Measurements from ENCODE around the gene ARHGAP19.

Gene ARHGAP19

GRCh38 chr10:97292097-97292861 lies at the start of gene ARHGAP19:
TSS of gene ARHGAP19 (minus strand) at chr10:97292637. CDS start at chr10:97292627, 10 bp downstream.
- DNase-seq, result peak; percentile 90

GRCh38 chr10:97341416-97341815 lies 49.0 kb upstream of the ARHGAP19 start:
- DNase-seq, result no peak

DNA sequence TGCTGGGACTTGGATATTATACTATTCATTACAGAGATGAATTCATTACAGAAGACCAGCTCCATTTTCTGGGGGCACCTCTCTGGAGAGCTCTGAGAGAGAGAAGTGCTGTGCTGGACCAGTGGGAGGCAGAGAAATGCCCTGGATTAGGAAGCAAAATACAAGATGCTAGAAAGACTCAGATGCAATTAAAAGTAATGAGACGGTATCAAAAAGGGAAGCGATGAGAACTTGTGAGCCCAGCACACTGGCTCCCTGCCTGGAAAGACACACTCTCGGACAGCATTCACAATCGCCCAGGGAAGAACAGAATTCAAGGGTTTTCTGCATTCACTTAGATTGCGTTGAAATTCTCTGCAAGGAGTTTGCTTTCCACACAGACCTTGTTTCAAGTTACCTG lies 45.6 kb upstream of the ARHGAP19 start:
- no peak for DNase-seq

GRCh38 chr10:97336942-97337831 lies 44.8 kb upstream of the ARHGAP19 start:
- no peak for DNase-seq

- no peak for DNase-seq
Observed at GRCh38 chr10:97336446-97336845, 44.0 kb upstream of the ARHGAP19 start.

DNA sequence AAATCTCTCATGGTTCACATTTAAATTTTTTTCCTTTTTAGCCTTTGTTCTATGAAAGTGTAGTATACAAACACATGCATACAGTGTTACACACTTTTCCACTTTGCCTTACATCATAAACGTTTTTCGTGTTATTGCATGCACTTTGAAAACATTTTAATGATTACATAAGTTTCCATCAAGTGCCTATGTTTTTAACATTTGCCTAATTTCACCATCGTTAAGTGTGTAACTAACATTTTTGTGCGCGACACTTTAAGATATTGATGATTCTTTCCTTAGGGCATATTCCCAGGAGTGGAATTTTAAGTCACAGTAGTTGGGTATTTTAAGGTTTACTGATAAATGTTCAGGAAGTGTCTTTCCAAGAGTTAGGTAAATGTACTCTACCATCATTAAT lies 43.6 kb upstream of the ARHGAP19 start:
- DNase-seq, result no peak

DNA sequence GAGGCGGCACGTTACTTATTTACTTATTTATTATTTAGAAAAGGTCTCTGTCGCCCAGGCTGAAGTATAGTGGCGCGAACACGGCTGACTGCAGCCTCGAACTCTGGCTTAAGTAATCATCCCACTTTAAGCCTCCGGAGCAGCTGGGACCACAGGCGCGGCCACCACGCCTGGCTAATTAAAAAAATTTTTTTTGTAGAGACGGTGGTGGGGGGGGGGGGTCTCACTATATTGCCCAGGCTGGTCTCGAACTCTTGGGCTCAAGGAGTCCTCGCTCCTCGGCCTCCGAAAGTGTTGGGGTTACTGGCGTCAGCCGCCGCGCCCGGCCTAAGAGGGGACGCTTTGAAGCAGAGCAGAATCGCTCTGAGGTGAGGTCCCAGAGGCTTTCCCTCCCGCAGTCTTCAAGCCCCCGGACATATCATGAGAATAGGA lies 42.8 kb upstream of the ARHGAP19 start:
- no peak for DNase-seq

DNA sequence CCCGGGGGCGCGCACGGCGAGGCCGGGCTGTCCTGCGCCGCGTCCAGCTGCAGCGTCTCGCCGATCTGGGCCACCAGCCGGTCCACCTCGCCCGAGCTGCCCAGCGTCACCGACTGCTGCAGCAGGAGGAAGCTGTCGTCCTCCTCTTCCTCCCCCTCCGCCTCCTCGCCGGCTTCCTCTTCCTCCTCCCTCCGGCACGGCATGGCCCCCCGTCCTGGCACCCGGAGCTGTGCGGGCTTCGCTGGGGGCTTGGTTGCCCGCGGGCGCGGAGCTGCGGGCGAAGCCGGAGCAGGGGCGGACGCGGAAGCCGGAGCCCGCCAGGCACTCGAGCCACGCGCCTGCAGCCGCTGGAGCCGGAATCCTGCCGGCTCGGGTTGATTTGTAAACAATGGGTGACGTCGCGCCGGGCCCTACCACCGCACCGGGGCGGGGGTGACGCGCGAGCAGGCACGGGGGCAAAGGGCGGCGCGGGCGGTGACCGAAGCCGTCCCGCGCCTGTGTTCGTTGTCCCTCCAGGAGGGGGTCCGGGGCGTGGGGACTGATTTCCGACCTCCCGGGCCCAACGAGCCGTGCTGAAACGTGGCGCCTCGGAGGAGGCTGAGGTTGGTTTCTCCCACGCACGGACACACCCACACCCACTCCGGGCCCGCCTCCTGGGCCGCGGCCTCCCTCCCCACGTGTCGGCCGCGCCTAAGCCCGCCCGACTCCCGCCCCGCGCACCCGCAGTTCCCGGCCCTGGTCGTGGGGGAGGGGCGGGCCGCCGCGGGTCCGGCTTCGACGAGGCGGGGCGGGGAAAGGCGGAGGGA lies 42.1 kb upstream of the ARHGAP19 start, which contains the start of gene FRAT2:
FRAT2 (minus strand) TSS at position 360 of the 806 bp plus-strand sequence; CDS start at position 203, 157 bp downstream.
- peak; percentile 65 for DNase-seq

DNA sequence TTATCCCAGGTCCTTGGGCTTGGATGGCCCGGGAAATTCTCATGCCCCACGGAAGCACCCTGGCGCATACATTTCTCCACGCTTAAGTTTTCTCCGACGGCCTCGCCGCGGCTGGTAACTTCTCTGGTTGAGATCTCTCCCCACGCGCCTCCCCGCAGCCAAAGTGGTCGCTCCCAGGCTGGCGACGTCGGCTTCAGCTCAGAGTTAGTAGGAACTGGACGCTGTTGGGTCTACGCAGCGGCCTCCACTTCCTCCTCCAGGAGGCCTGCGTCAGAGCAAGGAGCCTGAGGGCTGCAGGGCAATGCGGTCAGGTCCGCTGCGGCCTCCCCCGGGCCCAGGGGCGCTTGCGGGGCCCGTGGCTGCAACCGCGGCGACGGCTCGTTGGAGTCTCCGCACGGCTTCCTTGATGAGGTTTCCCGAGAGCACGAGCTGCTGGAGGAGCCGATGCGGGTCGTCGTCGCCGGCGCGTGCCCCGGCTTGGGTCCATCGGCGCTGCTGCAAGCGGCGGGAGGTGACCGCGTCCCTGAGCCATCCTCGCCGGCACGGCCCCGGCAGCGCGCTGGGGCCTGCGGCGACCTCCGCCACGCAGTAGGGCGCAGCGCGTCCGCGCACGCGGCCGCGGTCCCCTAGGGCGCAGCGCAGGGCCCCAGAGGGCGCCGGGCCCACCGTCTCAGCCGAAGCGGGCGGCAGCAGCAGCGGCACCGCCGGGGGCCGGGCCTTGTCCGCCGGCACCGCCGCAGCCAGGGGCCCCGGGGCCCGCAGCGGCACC lies 41.3 kb upstream of the ARHGAP19 start:
- no peak for DNase-seq

DNA sequence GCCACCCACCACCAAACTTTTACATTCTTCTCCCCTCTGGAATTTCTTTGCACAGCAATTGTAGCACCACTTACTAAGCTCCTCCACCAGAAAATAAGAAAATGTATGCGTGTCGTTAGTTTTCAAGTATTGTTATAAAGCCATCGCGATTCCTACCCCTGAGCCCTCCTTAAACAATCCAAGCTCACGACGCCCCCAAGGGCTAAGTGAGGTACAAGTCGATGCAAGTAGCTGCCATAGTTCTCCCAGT lies 40.8 kb upstream of the ARHGAP19 start:
- no peak for DNase-seq

DNA sequence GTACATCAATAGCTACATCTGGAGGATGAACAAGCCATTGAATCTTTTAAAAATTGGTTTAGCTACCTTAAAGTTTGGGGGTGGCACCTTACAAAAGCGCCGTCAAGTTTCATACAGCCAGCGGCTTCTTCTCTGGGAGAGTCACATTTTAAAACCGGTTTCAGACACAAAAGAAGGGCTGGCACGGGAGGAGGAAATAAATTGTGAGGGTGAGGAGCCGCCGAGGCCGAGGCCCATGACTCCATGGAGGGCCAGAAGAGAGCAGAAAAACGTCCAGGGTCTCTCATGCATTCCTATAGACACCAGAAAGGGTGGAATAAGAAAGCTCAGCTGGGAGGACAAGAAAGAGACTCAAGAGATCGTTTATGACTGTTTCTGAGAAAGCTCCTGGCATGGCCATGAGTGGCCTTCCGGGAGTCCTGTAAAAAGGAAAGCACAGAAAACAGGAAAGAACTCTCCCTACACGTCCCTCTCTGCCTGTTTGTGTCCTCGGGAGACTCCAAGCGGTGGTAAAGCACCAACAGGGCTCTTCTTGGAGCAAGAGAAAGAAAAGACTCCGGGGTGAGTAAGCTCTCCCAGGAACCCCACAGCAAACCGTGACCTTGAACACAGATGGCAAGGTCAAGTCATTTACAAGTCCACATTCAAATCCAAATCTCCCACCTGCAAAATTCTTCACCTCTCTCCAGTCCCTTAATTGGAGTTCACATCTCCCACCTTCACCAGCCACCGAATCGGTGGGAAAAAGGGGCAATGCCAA lies 40.3 kb upstream of the ARHGAP19 start:
- no peak for DNase-seq

GRCh38 chr10:97331153-97331703 lies 38.8 kb upstream of the ARHGAP19 start:
- DNase-seq, result no peak

DNA sequence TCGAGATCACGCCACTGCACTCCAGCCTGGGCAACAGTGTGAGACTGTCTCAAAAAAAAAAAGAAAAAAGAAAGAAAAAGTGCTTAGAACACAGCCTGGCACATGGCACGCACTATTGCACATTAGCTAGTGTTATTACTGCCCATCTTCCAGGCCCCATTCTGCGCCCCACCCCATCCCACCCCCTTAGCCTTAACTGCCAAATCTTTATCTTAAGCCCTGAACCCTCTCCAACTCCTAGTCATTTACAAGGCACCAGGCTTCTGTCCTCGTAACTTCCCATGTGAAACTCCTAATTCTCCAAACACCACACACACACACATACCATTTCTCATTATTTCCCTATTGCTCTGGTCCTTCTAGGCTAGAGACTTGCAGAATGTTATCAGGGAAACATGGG lies 37.3 kb upstream of the ARHGAP19 start:
- no peak for DNase-seq

- DNase-seq, result no peak
Observed at GRCh38 chr10:97328646-97329453, 36.4 kb upstream of the ARHGAP19 start.

DNA sequence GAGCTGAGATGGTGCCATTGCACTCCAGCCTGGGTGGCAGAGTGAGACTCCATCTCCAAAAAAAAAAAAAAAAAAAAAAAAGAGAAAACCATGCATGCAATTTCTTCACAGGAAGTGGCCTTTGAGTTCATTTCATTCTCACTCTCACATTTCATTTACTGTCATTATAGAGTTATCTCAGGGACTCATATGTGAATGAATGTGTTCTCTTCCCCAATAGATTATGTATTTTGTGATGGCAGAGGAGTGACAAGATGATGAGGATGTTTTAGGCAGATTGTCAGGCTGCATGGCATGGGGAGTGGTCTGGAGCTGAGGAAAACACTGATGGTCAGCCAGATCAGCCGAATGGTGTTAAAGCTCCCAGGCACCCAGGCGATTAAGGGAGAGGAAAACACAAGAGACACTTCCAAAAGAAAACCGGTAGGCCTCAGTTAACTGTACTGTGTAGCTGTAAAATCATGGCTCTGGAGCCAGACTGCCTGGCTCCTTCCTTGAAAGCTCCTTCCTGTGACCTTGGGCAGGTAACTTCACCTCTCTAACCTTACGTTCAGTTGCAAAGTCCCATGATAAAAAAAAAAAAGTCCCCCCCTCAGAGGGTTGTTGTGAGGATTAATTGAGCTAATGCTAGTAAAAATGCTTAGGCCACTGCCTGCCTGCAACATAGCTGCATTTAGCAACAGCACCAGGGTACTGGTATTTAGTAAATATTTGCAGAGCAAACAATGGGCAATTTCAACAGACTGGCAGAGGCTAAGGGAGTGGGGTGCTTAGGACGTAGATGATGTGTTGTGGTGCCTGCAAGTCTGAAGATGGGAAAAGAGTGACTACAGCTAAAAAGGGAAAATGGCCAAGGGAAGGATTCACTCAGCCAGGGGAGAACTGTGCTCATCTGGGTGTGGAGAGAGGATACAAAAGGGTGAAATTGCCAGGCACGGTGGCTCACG lies 35.2 kb upstream of the ARHGAP19 start:
- DNase-seq, result no peak

GRCh38 chr10:97325754-97326153 lies 33.3 kb upstream of the ARHGAP19 start:
- DNase-seq, result no peak

DNA sequence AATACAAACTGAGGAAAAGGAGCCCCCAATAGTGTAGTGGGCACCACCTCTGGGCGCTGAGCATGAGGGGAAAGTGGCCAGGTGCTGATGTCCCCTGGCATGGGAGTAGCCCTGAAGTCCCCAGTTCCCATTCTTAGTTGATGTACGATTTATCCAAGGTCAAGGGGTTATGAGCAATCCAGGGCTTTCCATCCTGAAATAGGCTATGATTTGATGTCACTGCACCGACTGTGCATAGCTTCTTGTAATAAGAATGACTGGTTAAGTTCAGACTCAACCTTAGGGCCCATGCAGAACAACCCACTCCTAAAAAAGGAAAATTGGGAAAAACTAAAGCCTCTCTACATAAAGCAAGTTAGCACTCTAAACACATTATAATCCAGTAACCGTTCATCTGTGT lies 31.1 kb upstream of the ARHGAP19 start:
- no peak for DNase-seq

GRCh38 chr10:97321804-97322190 lies 29.4 kb upstream of the ARHGAP19 start:
- no peak for DNase-seq
